AG04449 (cell line): ENCODE results near the gene VAC14.
A peak's percentile ranks its signal among the peaks of the same experiment; 100 is the strongest.

Experiments
- CTCF ChIA-PET: fragments of 350-600 bp; formaldehyde crosslinking; extraction: SDS; loops from one replicate; lab custom pipeline; 2021; ENCODE audit warnings: antibody characterized with exemption; lab: Yijun Ruan, JAX
- POLR2A ChIA-PET: fragments of 400-600, 350-600 bp; formaldehyde crosslinking; extraction: SDS; loops from one replicate; lab custom pipeline; 2020; ENCODE audit warnings: antibody characterized with exemption, inconsistent platforms; lab: Yijun Ruan, JAX
- DNase-seq: peaks from one replicate; pipeline ENCODE4 v3.0.0-alpha.2; 2010; ENCODE audit warnings: low read depth, low spot score
- H3K4me3 ChIP-seq: 2 replicates; pipeline ENCODE4 v1.5.1; 2011; ENCODE audit warnings: low read depth, mild to moderate bottlenecking, control low read depth, low read length
- TF ChIP-seq, protein P1 (sequence below): IDR thresholded peaks from one replicate; pipeline ENCODE4 v1.5.1; 2011; ENCODE audit warnings: mild to moderate bottlenecking, moderate library complexity, low read length, control low read depth, inconsistent platforms; ENCODE audit not compliant: insufficient read depth; ENCODE audit errors: missing control alignments

The VAC14 gene

DNA sequence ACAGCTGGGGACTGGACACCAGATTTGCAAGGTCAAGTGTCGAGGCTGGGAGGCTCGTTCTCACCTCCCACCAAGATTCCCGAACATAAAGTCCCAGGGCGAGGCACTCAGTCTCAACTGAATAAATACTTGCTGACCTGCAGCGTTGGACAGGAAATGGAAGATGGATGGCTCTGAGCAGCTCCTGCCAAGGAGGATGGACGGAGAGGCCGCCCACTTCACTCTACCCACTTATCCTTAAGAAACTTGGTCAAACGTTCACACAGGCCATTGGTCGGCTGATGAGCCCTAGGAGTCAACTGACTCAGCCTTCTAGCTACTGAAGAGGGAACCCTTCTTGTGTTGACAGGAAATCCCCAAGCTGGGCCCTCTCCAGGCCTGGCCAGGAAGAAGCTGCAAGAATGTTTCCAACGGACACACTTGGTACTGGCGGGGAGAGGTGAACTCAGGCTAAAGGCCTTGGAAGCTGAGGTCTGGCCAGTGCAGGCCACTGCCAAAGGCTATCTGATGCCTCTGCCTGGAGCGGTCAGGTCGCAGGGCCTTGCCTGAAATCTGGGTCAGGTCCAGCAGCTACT is 50.0 kb downstream of the VAC14 start:
- TF ChIP-seq, protein P1, sequence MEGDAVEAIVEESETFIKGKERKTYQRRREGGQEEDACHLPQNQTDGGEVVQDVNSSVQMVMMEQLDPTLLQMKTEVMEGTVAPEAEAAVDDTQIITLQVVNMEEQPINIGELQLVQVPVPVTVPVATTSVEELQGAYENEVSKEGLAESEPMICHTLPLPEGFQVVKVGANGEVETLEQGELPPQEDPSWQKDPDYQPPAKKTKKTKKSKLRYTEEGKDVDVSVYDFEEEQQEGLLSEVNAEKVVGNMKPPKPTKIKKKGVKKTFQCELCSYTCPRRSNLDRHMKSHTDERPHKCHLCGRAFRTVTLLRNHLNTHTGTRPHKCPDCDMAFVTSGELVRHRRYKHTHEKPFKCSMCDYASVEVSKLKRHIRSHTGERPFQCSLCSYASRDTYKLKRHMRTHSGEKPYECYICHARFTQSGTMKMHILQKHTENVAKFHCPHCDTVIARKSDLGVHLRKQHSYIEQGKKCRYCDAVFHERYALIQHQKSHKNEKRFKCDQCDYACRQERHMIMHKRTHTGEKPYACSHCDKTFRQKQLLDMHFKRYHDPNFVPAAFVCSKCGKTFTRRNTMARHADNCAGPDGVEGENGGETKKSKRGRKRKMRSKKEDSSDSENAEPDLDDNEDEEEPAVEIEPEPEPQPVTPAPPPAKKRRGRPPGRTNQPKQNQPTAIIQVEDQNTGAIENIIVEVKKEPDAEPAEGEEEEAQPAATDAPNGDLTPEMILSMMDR, result no peak
- peak; percentile 40 for DNase-seq
- POLR2A ChIA-PET, result interaction anchor here (0.7 to 2.5 kb wide), 5 partner anchors 10 to 65 kb away, joined by 3 to 15 read pairs (median 3); partner anchors contain the start of gene MTSS2
- H3K4me3 ChIP-seq, result no peak overlapping the region
- CTCF ChIA-PET, result interaction anchor here (0.8 to 6.4 kb wide), 8 partner anchors 8 to 96 kb away, joined by 3 to 45 read pairs (median 6); no protein-coding TSS in a partner anchor

DNA sequence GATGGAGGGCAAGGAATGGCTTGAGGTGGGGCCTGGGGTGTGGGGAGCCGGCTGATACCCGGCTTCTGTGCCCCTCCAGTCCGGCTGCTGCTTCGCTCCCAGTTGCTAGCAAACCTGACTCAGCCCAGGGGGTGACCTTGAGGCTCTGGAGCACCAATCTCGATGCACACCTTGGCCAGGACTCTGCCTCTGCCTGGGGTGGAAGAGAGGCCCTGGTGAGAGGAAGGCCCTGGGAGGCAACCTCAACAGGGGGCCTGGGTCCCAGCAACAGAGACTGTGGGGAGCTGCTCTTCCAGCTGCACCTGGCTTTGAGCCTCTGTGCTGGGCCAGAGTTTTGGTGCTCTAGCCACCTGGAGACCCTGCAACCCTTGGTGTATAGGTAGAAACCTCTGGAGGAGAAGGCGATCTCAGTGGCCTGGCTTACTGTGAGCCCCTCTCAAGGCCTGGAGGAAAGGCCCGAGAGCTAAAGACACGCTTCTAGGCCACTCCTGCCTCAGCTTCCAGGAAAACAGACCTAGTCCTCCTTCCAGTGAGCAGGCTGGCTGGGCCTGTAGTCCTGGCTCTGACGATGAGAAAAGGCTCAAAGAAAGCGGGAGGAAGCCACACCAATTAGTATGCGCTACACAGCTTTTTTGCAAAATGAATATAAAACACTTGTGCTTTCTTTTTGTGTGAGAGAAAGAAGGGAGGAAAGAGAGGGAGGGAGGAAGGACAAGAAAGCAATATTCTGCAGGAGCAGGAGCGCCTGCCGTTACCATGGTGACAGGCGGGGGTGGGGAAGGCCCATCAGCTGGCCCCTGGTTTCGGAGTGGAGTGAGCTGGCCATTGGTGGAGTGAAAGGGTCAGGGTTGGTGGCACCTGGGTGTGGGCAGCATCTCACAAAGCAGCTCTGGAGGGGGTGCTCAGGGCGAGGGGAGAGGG is 51.0 kb downstream of the VAC14 start:
- TF ChIP-seq, protein P1, result no peak
- POLR2A ChIA-PET, result interaction anchor here (0.7 to 2.5 kb wide), 4 partner anchors 11 to 47 kb away, joined by 3 to 15 read pairs (median 4); no protein-coding TSS in a partner anchor
- H3K4me3 ChIP-seq, result no peak overlapping the region
- no peak for DNase-seq
- CTCF ChIA-PET, result interaction anchor here (1.0 to 6.4 kb wide), 7 partner anchors 9 to 95 kb away, joined by 3 to 45 read pairs (median 8); no protein-coding TSS in a partner anchor

DNA sequence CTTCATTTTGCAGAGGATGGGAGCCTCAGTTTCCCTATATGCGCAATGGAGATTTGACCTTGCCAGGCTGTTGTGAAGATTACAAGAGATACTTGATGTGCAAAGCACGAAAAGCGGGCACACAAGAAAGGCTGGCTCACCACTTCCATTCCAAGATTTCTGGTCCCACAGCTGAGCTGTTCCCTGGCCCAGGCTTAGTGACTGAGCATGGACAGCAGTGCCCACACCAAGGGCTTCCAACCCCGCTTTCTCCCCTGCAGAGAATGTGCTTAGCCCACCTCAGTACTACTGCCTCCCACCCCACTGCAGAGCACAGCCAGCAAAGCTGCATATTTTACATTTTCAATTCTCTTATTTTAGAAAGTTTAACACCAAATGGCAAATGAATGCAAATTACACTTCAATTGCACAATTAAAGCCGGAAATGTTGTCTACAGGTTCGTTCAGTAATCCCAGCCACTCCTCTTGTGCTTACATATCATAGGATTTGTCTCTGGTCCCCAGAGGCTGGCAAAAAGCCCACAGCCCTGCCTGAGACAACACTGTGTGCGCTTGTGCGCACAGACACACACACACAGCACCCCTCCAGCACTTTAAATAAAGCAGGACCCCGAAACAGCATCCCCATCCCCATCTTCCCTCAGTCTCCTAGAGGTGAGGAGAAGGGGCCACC is 51.8 kb downstream of the VAC14 start:
- no peak overlapping the region for H3K4me3 ChIP-seq
- no peak for DNase-seq
- TF ChIP-seq, protein P1, result no peak
- POLR2A ChIA-PET, result no interaction called here
- CTCF ChIA-PET, result interaction anchor here (1.0 to 6.4 kb wide), 5 partner anchors 10 to 26 kb away, joined by 4 to 45 read pairs (median 9); no protein-coding TSS in a partner anchor

DNA sequence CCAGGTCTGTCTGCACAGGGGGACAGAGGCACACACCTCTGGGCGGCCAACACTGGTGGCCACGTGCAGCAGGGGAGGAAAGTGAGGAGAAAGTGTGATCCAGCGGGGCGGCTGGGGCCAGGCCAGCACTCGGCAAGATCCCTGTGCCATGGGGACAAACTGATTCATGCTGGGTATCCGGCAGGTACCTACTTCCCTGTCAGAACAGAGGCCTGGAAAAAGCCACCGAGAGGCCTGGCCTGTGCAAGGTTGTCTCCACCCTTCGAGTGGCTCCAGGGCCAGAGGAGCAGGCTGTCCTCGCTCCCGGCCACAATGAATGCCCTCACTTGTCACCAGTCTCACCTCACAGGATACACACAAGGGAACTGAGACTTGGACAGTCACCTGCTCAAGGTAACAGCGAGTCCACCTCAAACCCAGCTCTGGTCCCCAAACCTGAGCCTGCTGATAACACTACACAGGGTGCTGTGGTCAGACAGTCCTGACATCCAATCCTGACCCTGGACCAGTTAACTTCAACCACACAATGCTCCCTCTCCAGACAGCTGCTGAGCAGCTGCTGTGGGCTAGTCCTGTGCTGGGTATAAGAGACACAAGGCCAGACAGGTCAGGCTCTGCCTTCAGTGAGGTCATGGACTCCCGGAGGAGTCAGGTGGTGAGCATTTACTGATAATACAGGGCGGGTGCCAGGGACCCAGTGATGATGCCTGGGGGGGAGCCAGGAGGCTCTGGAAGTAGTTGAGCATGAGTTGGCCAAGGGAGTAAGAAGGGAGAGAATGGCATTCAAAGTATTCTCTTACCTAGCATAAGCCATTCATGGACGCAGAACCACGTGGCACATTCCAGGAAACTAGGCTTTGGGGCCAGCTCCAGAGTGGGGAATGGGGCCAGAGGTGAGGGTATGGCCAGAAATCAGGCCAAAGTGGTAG is 53.0 kb downstream of the VAC14 start:
- POLR2A ChIA-PET, result no interaction called here
- TF ChIP-seq, protein P1, result no peak
- CTCF ChIA-PET, result interaction anchor here (1.0 to 6.4 kb wide), 4 partner anchors 10 to 25 kb away, joined by 4 to 45 read pairs (median 6); no protein-coding TSS in a partner anchor
- no peak overlapping the region for H3K4me3 ChIP-seq
- DNase-seq, result no peak

DNA sequence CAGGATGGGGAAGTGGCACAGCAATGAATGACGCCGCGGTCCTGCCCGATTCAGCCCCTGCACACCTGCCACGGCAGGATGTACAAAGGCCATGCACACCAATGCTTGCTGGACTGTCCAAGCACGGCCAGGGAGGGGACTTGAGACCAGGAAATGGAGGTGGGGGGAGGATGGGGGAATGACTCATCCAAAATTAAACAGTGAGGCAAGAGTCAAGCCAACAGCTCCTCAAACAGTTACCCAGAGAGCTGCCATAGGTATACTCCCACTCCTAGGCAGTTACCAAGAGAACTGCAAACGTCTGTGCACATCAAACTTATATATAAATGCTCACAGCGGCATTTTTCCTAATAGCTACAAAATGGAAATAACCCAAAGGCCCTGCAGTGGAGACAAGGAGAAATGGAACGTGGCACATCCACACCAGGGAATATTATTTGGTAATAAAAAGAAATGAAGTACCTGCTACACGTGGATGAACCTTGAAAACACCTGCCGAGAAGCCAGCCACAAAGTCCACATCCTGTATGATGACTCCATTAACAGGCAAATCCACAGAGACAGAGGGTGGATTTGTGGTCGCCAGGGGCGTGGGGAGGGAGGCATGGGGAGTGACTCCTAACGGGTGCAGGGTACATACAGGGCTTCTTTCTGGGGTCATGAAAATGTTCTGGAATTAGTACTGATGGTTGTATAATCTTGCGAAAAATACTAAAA is 54.1 kb downstream of the VAC14 start:
- CTCF ChIA-PET, result interaction anchor here (1.3 to 1.6 kb wide), 4 partner anchors 9 to 57 kb away, joined by 4 to 9 read pairs (median 6); no protein-coding TSS in a partner anchor
- H3K4me3 ChIP-seq, result no peak overlapping the region
- DNase-seq, result peak; percentile 56
- POLR2A ChIA-PET, result interaction anchor here (0.8 kb wide), 1 partner anchor 15 kb away, joined by 3 read pairs; no protein-coding TSS in a partner anchor
- TF ChIP-seq, protein P1, result no peak
